ENCODE measurements around the gene ZNF804B.

Gene ZNF804B

DNA sequence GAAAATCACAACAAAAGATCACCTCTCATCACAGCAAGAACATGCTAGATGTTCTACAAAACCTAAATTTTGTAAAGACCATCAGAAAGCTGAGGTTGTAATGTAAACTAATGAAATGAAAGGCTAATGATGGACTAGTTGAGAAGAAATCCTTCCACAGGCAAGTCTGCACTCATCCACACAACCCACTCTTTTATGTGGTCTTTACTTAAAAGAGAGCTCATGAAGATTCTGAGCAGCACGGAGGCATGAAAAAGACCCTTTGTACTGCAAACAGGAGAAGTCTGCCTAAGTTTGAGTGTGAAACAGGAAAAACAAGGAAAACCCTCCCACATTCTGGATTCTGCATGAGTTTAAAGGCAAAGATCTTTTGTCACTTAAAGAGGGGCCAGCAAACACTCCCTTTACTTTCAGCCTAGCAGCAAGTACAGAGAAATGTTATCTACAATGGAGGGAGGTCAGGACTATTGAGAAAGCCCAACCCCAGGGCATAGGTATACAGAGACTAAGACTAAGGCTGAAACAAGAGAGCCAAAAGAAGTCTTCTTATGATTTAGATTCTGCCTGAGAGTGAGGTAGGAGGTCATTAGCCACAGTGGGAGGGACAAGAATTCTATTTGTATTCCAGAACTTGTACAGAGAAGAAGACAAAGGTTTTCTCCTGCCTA lies 557.2 kb downstream of the ZNF804B start:
- DNase-seq: no peak

DNA sequence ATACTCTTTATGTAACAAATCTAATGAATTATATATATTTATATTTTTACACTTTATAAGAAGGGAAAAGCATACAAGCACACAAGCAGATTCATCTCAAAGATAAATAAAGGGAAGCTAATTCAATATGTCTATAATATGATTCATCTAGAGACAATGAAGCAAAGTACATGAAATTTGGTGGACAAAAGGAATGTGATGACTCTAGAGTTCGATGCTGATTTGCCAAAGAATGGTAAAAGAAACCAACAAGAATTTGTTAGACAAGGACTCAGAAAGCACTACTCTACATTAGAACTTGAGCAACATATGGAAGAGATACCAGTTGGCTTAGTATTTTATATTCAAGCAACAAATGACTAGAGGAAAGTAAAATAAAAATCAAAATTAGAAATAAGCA lies 572.5 kb downstream of the ZNF804B start:
- no peak for DNase-seq

DNA sequence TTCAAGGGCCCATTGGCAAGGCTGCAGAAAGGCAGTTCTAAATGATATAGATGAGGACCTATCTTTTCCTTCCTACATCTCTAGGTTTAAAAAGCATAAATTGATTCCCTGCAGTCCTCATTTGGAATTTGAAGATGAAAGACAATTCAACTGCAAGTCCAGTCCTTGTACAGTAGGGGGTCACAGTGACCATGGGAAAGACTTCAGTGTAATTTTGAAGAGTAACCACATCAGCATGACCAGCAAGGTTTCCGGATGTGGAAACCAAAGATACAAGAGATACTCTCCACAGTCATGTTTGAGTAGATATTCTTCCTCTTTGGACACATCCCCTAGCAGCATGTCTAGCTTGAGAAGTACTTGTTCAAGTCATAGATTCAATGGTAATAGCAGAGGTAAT lies 575.3 kb downstream of the ZNF804B start:
- DNase-seq: no peak

DNA sequence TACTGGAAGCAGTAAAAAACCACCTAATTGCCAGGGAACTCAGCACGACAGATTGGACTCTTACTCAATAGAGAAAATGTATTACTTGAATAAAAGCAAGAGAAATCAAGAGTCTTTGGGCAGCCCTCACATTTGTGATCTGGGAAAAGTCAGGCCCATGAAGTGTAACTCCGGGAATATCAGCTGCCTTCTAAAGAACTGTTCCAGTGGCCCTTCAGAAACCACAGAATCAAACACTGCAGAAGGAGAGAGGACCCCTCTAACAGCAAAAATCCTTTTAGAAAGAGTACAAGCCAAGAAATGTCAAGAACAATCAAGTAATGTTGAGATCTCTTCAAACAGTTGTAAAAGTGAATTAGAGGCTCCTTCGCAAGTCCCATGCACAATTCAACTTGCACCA lies 576.0 kb downstream of the ZNF804B start:
- DNase-seq: no peak

DNA sequence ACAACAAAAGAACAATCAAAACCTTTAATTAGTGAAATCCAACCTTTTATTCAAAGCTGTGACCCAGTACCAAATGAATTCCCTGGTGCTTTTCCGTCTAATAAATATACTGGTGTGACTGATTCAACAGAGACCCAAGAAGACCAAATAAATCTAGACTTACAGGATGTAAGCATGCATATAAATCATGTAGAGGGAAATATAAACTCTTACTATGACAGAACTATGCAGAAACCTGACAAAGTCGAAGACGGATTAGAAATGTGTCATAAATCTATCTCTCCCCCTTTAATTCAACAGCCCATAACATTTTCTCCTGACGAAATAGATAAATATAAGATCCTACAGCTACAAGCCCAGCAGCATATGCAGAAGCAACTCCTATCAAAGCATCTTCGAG lies 576.6 kb downstream of the ZNF804B start:
- DNase-seq: no peak

DNA sequence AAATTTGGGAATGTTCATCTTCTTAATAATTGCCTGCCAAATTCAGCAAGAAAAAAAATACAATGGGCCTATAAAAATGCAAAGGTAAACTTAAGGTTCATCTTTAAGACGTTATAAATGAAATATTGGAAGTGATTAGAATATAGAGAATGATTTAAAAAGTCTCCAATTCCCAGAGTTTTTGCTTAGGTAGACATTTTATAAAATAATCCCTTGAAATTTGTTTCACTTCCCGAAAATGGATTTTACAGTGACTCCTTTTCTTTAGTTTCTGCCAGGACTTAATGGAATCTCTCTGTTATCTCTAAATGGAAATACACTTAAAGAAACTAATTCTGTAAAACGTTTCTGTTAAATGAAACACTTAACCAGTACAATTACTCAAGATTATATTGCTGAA lies 580.2 kb downstream of the ZNF804B start:
- no peak for DNase-seq

DNA sequence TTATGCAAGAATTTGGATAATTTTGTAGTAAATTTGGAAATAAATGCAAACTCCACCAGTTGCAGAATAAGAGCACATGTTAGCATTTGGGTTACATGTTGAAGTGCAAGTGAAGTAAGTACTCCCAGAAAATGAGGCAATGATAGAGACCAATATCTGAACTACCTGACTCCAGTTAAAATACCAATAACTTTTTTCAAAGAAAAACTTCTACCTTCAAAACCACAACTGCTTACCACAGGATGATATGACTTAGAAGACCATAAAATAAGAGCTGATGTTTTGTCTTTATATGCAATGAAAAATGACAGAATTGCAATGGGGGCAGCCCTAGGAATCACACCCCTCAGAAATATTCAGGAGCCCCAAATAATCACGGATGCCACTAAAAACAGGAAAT lies 597.6 kb downstream of the ZNF804B start:
- DNase-seq: no peak

DNA sequence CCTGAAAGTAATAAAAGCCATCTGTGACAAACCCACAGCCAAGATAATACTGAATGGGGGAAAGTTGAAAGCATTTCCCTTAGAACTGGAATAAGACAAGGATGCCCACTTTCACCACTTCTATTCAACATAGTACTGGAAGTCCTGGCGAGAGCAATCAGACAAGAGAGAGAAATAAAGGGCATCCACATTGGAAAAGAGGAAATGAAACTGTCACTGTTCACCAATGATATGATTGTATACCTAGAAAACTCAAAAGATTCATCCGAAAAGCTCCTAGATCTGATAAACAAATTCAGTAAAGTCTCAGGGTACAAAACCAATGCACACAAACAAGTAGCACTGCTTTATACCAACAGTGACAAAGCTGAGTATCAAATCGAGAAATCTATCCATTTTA lies 617.7 kb downstream of the ZNF804B start:
- no peak for DNase-seq

DNA sequence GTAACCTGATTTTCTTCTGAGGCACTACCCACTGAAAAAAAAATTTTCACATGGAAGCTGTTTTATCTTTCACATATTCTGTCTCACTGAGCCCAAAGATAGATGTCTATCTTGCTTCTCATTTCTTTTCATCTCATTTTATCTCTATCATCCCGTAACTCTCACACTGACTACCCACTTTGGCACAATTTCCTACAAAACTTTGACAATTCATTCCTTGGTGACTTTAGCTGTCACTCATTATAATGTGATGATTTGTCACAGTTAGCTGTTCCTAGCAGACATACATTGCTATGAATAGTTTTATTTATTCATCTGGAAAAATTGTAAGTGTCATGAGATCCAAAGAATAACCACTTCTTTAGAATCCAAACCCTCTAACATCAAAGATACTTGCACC lies 625.9 kb downstream of the ZNF804B start:
- DNase-seq: no peak
